ENCODE data around the gene SNIP1. TPM values are rescaled to one million over a fixed set of nuclear protein-coding genes. Genes with fewer than 3 reads are reported as not detected.
A peak's percentile ranks its signal among the peaks of the same experiment; 100 is the strongest.
"Not testable (repeated sequence)": the region's sequence is repeated elsewhere in the genome, so short reads cannot be mapped to it uniquely, and the experiment has no call there.

The SNIP1 gene
- total RNA-seq, 2 donors from 2014 or later = 20.2 TPM

GRCh38 chr1:37561133-37562132 lies 7.3 kb upstream of the SNIP1 start:
- no peak overlapping the region for H3K27ac Mint-ChIP-seq
- peaks cover 1% of the 10 kb centered on the region for H3K27me3 Mint-ChIP-seq (ENCODE audit: insufficient read depth)
- H3K4me3 Mint-ChIP-seq = no peak overlapping the region

GRCh38 chr1:37560401-37561132 lies 6.5 kb upstream of the SNIP1 start:
- whole genome bisulfite sequencing, 2 experiments (ENCODE audit: insufficient coverage in 1 of 2, insufficient read length in 1 of 2) = 86 to 90% methylated on average over 5 to 10 of the region's 10 CpGs

More at GRCh38 chr1:37561133-37562132, 7.3 kb upstream of the SNIP1 start:
- 92 to 94% methylated on average over 15 to 21 of the region's 21 CpGs for WGBS, 2 experiments (ENCODE audit: insufficient coverage in 1 of 2, insufficient read length in 1 of 2)
- Histone ChIP-seq H3K4me1 (ENCODE audit: control insufficient read depth, insufficient read depth, low read length) (peaks cover 8% of the 10 kb centered on the region), H3K4me3 (ENCODE audit: low read length) (no peak overlapping the region), H3K27ac (ENCODE audit: low read depth, low read length) (no peak overlapping the region), H3K27me3 (ENCODE audit: control insufficient read depth, insufficient read depth, low read length, poor library complexity, severe bottlenecking) (no peaks in the 10 kb centered on the region), H3K9me3 (ENCODE audit: control insufficient read depth, low read length) (no peaks in the 10 kb centered on the region), H3K9ac (ENCODE audit: extremely low read depth, low read length, poor library complexity, severe bottlenecking) (no peak overlapping the region), H3K36me3 (ENCODE audit: control insufficient read depth, insufficient read depth, low read length) (peaks cover 30% of the 10 kb centered on the region)
- DNase-seq = peak; percentile 77
- H3K4me1 Mint-ChIP-seq = peaks cover 18% of the 10 kb centered on the region
- peaks cover 25% of the 10 kb centered on the region for H3K36me3 Mint-ChIP-seq (ENCODE audit: low read depth)
- peak; percentile 74 for TF ChIP-seq CTCF (conservative IDR thresholded peaks at IDR 0.05)
- H3K9me3 Mint-ChIP-seq = no peaks in the 10 kb centered on the region

GRCh38 chr1:37559957-37560379 lies 5.9 kb upstream of the SNIP1 start:
- H3K27ac ChIP-seq (ENCODE audit: low read depth, low read length); DNase-seq; H3K27me3 Mint-ChIP-seq (ENCODE audit: insufficient read depth); H3K4me3 ChIP-seq (ENCODE audit: low read length); H3K27me3 ChIP-seq (ENCODE audit: control insufficient read depth, insufficient read depth, low read length, poor library complexity, severe bottlenecking); H3K4me3 Mint-ChIP-seq; H3K9me3 Mint-ChIP-seq; H3K4me1 ChIP-seq (ENCODE audit: control insufficient read depth, insufficient read depth, low read length); H3K27ac Mint-ChIP-seq; H3K9ac ChIP-seq (ENCODE audit: extremely low read depth, low read length, poor library complexity, severe bottlenecking); H3K9me3 ChIP-seq (ENCODE audit: control insufficient read depth, low read length): not testable (repeated sequence)
- H3K36me3 ChIP-seq (ENCODE audit: control insufficient read depth, insufficient read depth, low read length) = peaks cover 15% of the 10 kb centered on the region
- H3K36me3 Mint-ChIP-seq (ENCODE audit: low read depth) = peaks cover 15% of the 10 kb centered on the region
- peaks cover 21% of the 10 kb centered on the region for H3K4me1 Mint-ChIP-seq
- 86 to 88% methylated on average over 7 to 12 of the region's 12 CpGs for WGBS, 2 experiments (ENCODE audit: insufficient coverage in 1 of 2, insufficient read length in 1 of 2)

More at GRCh38 chr1:37560401-37561132, 6.5 kb upstream of the SNIP1 start:
- H3K36me3 ChIP-seq (ENCODE audit: control insufficient read depth, insufficient read depth, low read length) = peaks cover 21% of the 10 kb centered on the region
- H3K27ac ChIP-seq (ENCODE audit: low read depth, low read length) = no peak overlapping the region
- H3K4me1 ChIP-seq (ENCODE audit: control insufficient read depth, insufficient read depth, low read length) = peaks cover 8% of the 10 kb centered on the region
- H3K4me3 ChIP-seq (ENCODE audit: low read length) = no peak overlapping the region
- no peak overlapping the region for H3K4me3 Mint-ChIP-seq
- no peak for TF ChIP-seq CTCF (conservative IDR thresholded peaks at IDR 0.05)
- no peaks in the 10 kb centered on the region for H3K9me3 ChIP-seq (ENCODE audit: control insufficient read depth, low read length)
- peaks cover 18% of the 10 kb centered on the region for H3K36me3 Mint-ChIP-seq (ENCODE audit: low read depth)
- H3K27me3 ChIP-seq (ENCODE audit: control insufficient read depth, insufficient read depth, low read length, poor library complexity, severe bottlenecking) = no peaks in the 10 kb centered on the region
- H3K9me3 Mint-ChIP-seq = no peaks in the 10 kb centered on the region
- DNase-seq = no peak
- H3K27me3 Mint-ChIP-seq (ENCODE audit: insufficient read depth) = peaks cover 1% of the 10 kb centered on the region
- H3K27ac Mint-ChIP-seq = no peak overlapping the region
- H3K9ac ChIP-seq (ENCODE audit: extremely low read depth, low read length, poor library complexity, severe bottlenecking) = no peak overlapping the region
- peaks cover 21% of the 10 kb centered on the region for H3K4me1 Mint-ChIP-seq
